AG09319 (cell line): ENCODE data around the gene ALOX5AP.
"Not testable (repeated sequence)": the region's sequence is repeated elsewhere in the genome, so short reads cannot be mapped to it uniquely, and the experiment has no call there.

Experiments
- DNase-seq: peaks from one replicate; pipeline ENCODE4 v3.0.0-alpha.2; 2010; ENCODE audit warnings: low read depth; ENCODE audit errors: extremely low read depth
- TF ChIP-seq, protein P1 (sequence below): IDR thresholded peaks from 2 replicates; pipeline ENCODE4 v1.5.1; 2011; ENCODE audit warnings: low read depth, mild to moderate bottlenecking, inconsistent platforms, low read length, moderate library complexity

The ALOX5AP gene

DNA sequence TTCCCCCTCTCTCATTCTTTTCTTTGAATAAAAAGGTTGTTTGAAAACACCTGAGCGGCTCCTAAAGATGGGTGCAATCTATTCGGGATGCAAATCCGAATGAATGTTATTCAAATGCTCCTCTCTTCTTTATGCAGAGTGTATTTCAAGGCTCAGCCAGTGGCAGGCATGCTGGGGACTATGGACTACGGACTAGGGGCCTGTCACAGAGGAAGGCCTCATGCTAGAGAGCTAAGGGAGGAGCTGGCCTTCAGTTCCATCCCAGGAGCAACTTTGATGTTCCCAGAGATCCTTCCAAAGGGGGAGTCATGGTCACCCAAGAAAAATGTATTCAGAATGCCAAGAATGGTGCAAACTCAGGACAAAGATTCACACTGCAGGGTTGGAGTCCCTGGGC lies 9.3 kb downstream of the ALOX5AP start:
- TF ChIP-seq, protein P1, sequence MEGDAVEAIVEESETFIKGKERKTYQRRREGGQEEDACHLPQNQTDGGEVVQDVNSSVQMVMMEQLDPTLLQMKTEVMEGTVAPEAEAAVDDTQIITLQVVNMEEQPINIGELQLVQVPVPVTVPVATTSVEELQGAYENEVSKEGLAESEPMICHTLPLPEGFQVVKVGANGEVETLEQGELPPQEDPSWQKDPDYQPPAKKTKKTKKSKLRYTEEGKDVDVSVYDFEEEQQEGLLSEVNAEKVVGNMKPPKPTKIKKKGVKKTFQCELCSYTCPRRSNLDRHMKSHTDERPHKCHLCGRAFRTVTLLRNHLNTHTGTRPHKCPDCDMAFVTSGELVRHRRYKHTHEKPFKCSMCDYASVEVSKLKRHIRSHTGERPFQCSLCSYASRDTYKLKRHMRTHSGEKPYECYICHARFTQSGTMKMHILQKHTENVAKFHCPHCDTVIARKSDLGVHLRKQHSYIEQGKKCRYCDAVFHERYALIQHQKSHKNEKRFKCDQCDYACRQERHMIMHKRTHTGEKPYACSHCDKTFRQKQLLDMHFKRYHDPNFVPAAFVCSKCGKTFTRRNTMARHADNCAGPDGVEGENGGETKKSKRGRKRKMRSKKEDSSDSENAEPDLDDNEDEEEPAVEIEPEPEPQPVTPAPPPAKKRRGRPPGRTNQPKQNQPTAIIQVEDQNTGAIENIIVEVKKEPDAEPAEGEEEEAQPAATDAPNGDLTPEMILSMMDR, result no peak
- DNase-seq, result no peak

DNA sequence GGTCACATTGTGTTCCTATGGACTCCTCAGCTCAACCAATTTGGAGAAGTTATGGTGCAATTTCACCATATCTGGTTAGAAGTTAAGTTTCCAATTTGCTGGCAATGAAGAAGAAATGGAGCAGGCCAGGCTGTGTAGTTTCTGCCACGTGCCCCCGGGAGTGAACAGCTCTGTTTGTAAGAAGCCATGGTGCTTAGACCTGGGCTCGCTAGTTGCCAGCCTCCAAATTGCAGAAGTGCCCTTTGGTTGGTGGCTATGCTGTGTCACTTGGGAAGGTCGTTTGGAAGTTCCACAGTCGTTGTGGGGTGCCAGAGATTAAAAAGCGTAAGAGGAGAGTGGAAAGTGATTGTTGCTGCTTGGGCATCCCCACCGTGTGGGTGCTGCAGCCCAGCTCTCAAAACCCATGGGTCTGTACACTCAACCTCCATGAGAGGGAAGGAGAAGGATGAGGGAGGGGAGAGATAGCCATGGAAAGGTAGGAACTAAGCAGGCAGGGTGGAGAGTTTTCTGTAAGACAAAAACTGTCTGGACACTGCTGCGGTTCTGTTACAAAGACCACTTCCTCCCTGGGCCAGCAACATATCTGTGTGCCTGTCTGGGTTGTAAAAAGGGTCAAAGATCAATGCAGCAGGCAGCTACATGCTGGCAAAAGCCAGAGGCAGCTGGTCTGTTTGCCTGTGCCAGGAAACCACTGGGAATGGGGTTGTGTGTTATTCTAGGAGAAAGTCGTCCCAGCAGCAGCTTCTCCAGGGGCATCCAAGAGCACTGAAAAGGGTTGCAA lies 10.8 kb downstream of the ALOX5AP start:
- TF ChIP-seq, protein P1, result no peak
- no peak for DNase-seq

GRCh38 chr13:30746791-30747190 lies 11.4 kb downstream of the ALOX5AP start:
- DNase-seq, result no peak
- TF ChIP-seq, protein P1, result no peak

GRCh38 chr13:30747845-30748244 lies 12.5 kb downstream of the ALOX5AP start:
- DNase-seq, result not testable (repeated sequence)

DNA sequence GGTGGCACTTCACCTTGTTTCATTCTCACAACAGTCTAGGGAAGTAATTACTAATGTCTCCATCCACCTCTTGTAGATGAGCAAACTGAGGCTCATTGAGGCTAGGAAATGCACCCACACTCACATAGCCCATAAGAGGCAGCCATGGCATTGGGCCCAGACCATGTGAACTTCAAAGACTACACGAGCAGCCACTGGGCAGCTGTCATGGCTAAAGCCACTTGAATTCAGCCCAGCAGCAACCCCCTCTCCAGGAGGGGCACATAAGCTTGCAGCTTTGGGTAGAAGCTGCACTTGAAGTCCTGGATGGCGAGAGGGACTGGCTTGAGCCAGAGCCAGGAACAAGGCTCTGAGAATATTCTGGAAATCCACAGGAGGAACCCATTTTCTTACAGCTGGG lies 13.4 kb downstream of the ALOX5AP start:
- TF ChIP-seq, protein P1, result no peak
- DNase-seq, result no peak

- DNase-seq, result no peak
- TF ChIP-seq, protein P1, result no peak
Observed at GRCh38 chr13:30750036-30750435, 14.7 kb downstream of the ALOX5AP start.

- DNase-seq, result no peak
- TF ChIP-seq, protein P1, result no peak
Observed at GRCh38 chr13:30751183-30751933, 16.0 kb downstream of the ALOX5AP start.
